HG03066 (cell line): ENCODE results near the gene IMMP2L.

Experiments
- ATAC-seq: cut with Tn5 transposase; IDR thresholded peaks from one replicate; pipeline ENCODE4 v1.9.1; 2021; ENCODE audit warnings: low read depth; ENCODE audit not compliant: unreplicated experiment

Gene IMMP2L

GRCh38 chr7:110645060-110645459 lies 917.2 kb downstream of the IMMP2L start:
- no peak for ATAC-seq

- no peak for ATAC-seq
Observed at GRCh38 chr7:110637252-110637651, 925.0 kb downstream of the IMMP2L start.

GRCh38 chr7:110633313-110633712 lies 929.0 kb downstream of the IMMP2L start:
- ATAC-seq = no peak

GRCh38 chr7:110626414-110626813 lies 935.9 kb downstream of the IMMP2L start:
- no peak for ATAC-seq

GRCh38 chr7:110625294-110625693 lies 937.0 kb downstream of the IMMP2L start:
- ATAC-seq = no peak

GRCh38 chr7:110623436-110623835 lies 938.9 kb downstream of the IMMP2L start:
- no peak for ATAC-seq

- ATAC-seq = no peak
Observed at GRCh38 chr7:110621289-110621688, 941.0 kb downstream of the IMMP2L start.

- ATAC-seq = no peak
Observed at GRCh38 chr7:110620110-110620735, 942.1 kb downstream of the IMMP2L start.
